HL-60 (cell line): ENCODE measurements around the gene PMP22.

ENCODE experiments used
- GABPA ChIP-seq: IDR thresholded peaks from 2 replicates; pipeline ENCODE4 v1.6.1; 2012; ENCODE audit warnings: low read depth
- POLR2AphosphoS5 ChIP-seq: IDR thresholded peaks from 2 replicates; pipeline ENCODE4 v1.6.1; 2012; ENCODE audit warnings: low read depth
- SPI1 ChIP-seq: IDR thresholded peaks from 2 replicates; pipeline ENCODE4 v1.6.1; 2012; ENCODE audit warnings: low read depth, mild to moderate bottlenecking, borderline replicate concordance
- TF ChIP-seq, protein P1 (sequence below): IDR thresholded peaks from one replicate; pipeline ENCODE4 v1.5.1; 2011; ENCODE audit warnings: low read length, control low read depth, inconsistent platforms; ENCODE audit not compliant: insufficient read depth
- TF ChIP-seq, protein P2 (sequence below): IDR thresholded peaks from 2 replicates; pipeline ENCODE4 v1.6.1; 2012; ENCODE audit warnings: low read depth; ENCODE audit not compliant: insufficient replicate concordance

- TF ChIP-seq GABPA (no peak), SPI1 (no peak), POLR2AphosphoS5 (no peak)
- TF ChIP-seq, protein P1, sequence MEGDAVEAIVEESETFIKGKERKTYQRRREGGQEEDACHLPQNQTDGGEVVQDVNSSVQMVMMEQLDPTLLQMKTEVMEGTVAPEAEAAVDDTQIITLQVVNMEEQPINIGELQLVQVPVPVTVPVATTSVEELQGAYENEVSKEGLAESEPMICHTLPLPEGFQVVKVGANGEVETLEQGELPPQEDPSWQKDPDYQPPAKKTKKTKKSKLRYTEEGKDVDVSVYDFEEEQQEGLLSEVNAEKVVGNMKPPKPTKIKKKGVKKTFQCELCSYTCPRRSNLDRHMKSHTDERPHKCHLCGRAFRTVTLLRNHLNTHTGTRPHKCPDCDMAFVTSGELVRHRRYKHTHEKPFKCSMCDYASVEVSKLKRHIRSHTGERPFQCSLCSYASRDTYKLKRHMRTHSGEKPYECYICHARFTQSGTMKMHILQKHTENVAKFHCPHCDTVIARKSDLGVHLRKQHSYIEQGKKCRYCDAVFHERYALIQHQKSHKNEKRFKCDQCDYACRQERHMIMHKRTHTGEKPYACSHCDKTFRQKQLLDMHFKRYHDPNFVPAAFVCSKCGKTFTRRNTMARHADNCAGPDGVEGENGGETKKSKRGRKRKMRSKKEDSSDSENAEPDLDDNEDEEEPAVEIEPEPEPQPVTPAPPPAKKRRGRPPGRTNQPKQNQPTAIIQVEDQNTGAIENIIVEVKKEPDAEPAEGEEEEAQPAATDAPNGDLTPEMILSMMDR, result no peak
- TF ChIP-seq, protein P2, sequence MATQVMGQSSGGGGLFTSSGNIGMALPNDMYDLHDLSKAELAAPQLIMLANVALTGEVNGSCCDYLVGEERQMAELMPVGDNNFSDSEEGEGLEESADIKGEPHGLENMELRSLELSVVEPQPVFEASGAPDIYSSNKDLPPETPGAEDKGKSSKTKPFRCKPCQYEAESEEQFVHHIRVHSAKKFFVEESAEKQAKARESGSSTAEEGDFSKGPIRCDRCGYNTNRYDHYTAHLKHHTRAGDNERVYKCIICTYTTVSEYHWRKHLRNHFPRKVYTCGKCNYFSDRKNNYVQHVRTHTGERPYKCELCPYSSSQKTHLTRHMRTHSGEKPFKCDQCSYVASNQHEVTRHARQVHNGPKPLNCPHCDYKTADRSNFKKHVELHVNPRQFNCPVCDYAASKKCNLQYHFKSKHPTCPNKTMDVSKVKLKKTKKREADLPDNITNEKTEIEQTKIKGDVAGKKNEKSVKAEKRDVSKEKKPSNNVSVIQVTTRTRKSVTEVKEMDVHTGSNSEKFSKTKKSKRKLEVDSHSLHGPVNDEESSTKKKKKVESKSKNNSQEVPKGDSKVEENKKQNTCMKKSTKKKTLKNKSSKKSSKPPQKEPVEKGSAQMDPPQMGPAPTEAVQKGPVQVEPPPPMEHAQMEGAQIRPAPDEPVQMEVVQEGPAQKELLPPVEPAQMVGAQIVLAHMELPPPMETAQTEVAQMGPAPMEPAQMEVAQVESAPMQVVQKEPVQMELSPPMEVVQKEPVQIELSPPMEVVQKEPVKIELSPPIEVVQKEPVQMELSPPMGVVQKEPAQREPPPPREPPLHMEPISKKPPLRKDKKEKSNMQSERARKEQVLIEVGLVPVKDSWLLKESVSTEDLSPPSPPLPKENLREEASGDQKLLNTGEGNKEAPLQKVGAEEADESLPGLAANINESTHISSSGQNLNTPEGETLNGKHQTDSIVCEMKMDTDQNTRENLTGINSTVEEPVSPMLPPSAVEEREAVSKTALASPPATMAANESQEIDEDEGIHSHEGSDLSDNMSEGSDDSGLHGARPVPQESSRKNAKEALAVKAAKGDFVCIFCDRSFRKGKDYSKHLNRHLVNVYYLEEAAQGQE, result no peak
Measured at GRCh38 chr17:15281909-15282308, 16.8 kb upstream of the PMP22 start.
